ENCODE measurements around the gene ASAP2.

ASAP2 gene

GRCh38 chr2:9241233-9241632 lies 34.6 kb downstream of the ASAP2 start:
- FAIRE-seq (no peak), DNase-seq (ENCODE audit: insufficient read length, low spot score) (no peak)
- TF ChIP-seq TAF1 (IDR thresholded peaks at IDR 0.05; ENCODE audit: low read depth, low read length) = no peak
- TF ChIP-seq POLR2AphosphoS5 (IDR thresholded peaks at IDR 0.05; ENCODE audit: low read depth, low read length) = no peak
- no peak for TF ChIP-seq PAX5 (IDR thresholded peaks at IDR 0.05; ENCODE audit: insufficient read depth, low read length, severe bottlenecking)
- TF ChIP-seq POLR2A (IDR thresholded peaks at IDR 0.05; ENCODE audit: low read depth, low read length) = no peak
- TF ChIP-seq POU2F2 (IDR thresholded peaks at IDR 0.05; ENCODE audit: low read depth, low read length) = no peak
- TF ChIP-seq SPI1 (IDR thresholded peaks at IDR 0.05; ENCODE audit: low read depth, low read length) = no peak

GRCh38 chr2:9243357-9243756 lies 36.7 kb downstream of the ASAP2 start:
- no peak for TF ChIP-seq TAF1 (IDR thresholded peaks at IDR 0.05; ENCODE audit: low read depth, low read length)
- DNase-seq (ENCODE audit: insufficient read length, low spot score) = no peak
- no peak for FAIRE-seq

GRCh38 chr2:9244985-9245544 lies 38.5 kb downstream of the ASAP2 start:
- no peak for TF ChIP-seq POU2F2 (IDR thresholded peaks at IDR 0.05; ENCODE audit: low read depth, low read length)
- no peak for TF ChIP-seq TAF1 (IDR thresholded peaks at IDR 0.05; ENCODE audit: low read depth, low read length)
- no peak for TF ChIP-seq PAX5 (IDR thresholded peaks at IDR 0.05; ENCODE audit: insufficient read depth, low read length, severe bottlenecking)
- no peak for TF ChIP-seq POLR2AphosphoS5 (IDR thresholded peaks at IDR 0.05; ENCODE audit: low read depth, low read length)
- no peak for TF ChIP-seq POLR2A (IDR thresholded peaks at IDR 0.05; ENCODE audit: low read depth, low read length)
- TF ChIP-seq SPI1 (IDR thresholded peaks at IDR 0.05; ENCODE audit: low read depth, low read length) = no peak
- FAIRE-seq (no peak), DNase-seq (ENCODE audit: insufficient read length, low spot score) (no peak)

- FAIRE-seq (no peak), DNase-seq (ENCODE audit: insufficient read length, low spot score) (no peak)
Measured at GRCh38 chr2:9247177-9247576, 40.6 kb downstream of the ASAP2 start.

GRCh38 chr2:9247786-9248185 lies 41.2 kb downstream of the ASAP2 start:
- FAIRE-seq (no peak), DNase-seq (ENCODE audit: insufficient read length, low spot score) (no peak)
- TF ChIP-seq POLR2A (IDR thresholded peaks at IDR 0.05; ENCODE audit: low read depth, low read length) = no peak
- no peak for TF ChIP-seq TAF1 (IDR thresholded peaks at IDR 0.05; ENCODE audit: low read depth, low read length)
- no peak for TF ChIP-seq PAX5 (IDR thresholded peaks at IDR 0.05; ENCODE audit: insufficient read depth, low read length, severe bottlenecking)
- no peak for TF ChIP-seq POLR2AphosphoS5 (IDR thresholded peaks at IDR 0.05; ENCODE audit: low read depth, low read length)

More at GRCh38 chr2:9247177-9247576, 40.6 kb downstream of the ASAP2 start:
- no peak for TF ChIP-seq POU2F2 (IDR thresholded peaks at IDR 0.05; ENCODE audit: low read depth, low read length)
- TF ChIP-seq POLR2AphosphoS5 (IDR thresholded peaks at IDR 0.05; ENCODE audit: low read depth, low read length) = no peak
- TF ChIP-seq POLR2A (IDR thresholded peaks at IDR 0.05; ENCODE audit: low read depth, low read length) = no peak
- no peak for TF ChIP-seq SPI1 (IDR thresholded peaks at IDR 0.05; ENCODE audit: low read depth, low read length)
- no peak for TF ChIP-seq TAF1 (IDR thresholded peaks at IDR 0.05; ENCODE audit: low read depth, low read length)
- no peak for TF ChIP-seq PAX5 (IDR thresholded peaks at IDR 0.05; ENCODE audit: insufficient read depth, low read length, severe bottlenecking)

GRCh38 chr2:9248363-9248762 lies 41.8 kb downstream of the ASAP2 start:
- FAIRE-seq (no peak), DNase-seq (ENCODE audit: insufficient read length, low spot score) (no peak)
- TF ChIP-seq POU2F2 (IDR thresholded peaks at IDR 0.05; ENCODE audit: low read depth, low read length) = no peak
- TF ChIP-seq POLR2A (IDR thresholded peaks at IDR 0.05; ENCODE audit: low read depth, low read length) = no peak
- no peak for TF ChIP-seq POLR2AphosphoS5 (IDR thresholded peaks at IDR 0.05; ENCODE audit: low read depth, low read length)
- TF ChIP-seq PAX5 (IDR thresholded peaks at IDR 0.05; ENCODE audit: insufficient read depth, low read length, severe bottlenecking) = no peak
- TF ChIP-seq TAF1 (IDR thresholded peaks at IDR 0.05; ENCODE audit: low read depth, low read length) = no peak
- TF ChIP-seq SPI1 (IDR thresholded peaks at IDR 0.05; ENCODE audit: low read depth, low read length) = no peak

- FAIRE-seq (no peak), DNase-seq (ENCODE audit: insufficient read length, low spot score) (no peak)
- TF ChIP-seq PAX5 (IDR thresholded peaks at IDR 0.05; ENCODE audit: insufficient read depth, low read length, severe bottlenecking) = no peak
- TF ChIP-seq SPI1 (IDR thresholded peaks at IDR 0.05; ENCODE audit: low read depth, low read length) = no peak
- no peak for TF ChIP-seq TAF1 (IDR thresholded peaks at IDR 0.05; ENCODE audit: low read depth, low read length)
- no peak for TF ChIP-seq POLR2A (IDR thresholded peaks at IDR 0.05; ENCODE audit: low read depth, low read length)
- no peak for TF ChIP-seq POU2F2 (IDR thresholded peaks at IDR 0.05; ENCODE audit: low read depth, low read length)
Measured at GRCh38 chr2:9249020-9249800, 42.6 kb downstream of the ASAP2 start.

- DNase-seq (ENCODE audit: insufficient read length, low spot score) (no peak), FAIRE-seq (no peak)
- no peak for TF ChIP-seq SPI1 (IDR thresholded peaks at IDR 0.05; ENCODE audit: low read depth, low read length)
Measured at GRCh38 chr2:9250091-9250490, 43.5 kb downstream of the ASAP2 start.

GRCh38 chr2:9250498-9251153 lies 44.0 kb downstream of the ASAP2 start:
- DNase-seq (ENCODE audit: insufficient read length, low spot score) = no peak
- no peak for TF ChIP-seq TAF1 (IDR thresholded peaks at IDR 0.05; ENCODE audit: low read depth, low read length)
- no peak for TF ChIP-seq PAX5 (IDR thresholded peaks at IDR 0.05; ENCODE audit: insufficient read depth, low read length, severe bottlenecking)
- TF ChIP-seq SPI1 (IDR thresholded peaks at IDR 0.05; ENCODE audit: low read depth, low read length) = no peak
- TF ChIP-seq POU2F2 (IDR thresholded peaks at IDR 0.05; ENCODE audit: low read depth, low read length) = no peak
- no peak for FAIRE-seq
